Hepatocyte (in vitro differentiated cells): ENCODE measurements around the gene ATP6V1G3. TPM values are rescaled to one million over a fixed set of nuclear protein-coding genes. Genes with fewer than 3 reads are reported as not detected.
"Not testable (repeated sequence)": the region's sequence is repeated elsewhere in the genome, so short reads cannot be mapped to it uniquely, and the experiment has no call there.

ENCODE experiments used
- DNase-seq: peaks from one replicate; pipeline ENCODE4 v3.0.0-alpha.2; 2016; ENCODE audit warnings: low spot score
- H2AFZ ChIP-seq: fragments of 200-600 bp; sonication (generic); 2 replicates; pipeline ENCODE4 v1.6.0; 2016; ENCODE audit warnings: antibody characterized with exemption, mild to moderate bottlenecking
- H3K27ac ChIP-seq: fragments of 200-600 bp; sonication (generic); 2 replicates; pipeline ENCODE4 v1.5.1; 2016; ENCODE audit warnings: mild to moderate bottlenecking
- H3K27me3 ChIP-seq: fragments of 200-600 bp; sonication (generic); 2 replicates; pipeline ENCODE4 v1.6.1; 2016
- H3K36me3 ChIP-seq: fragments of 200-600 bp; sonication (generic); replicated peaks from 2 replicates; pipeline ENCODE4 v1.5.1; 2016; ENCODE audit warnings: low read depth; ENCODE audit not compliant: insufficient read depth
- H3K4me1 ChIP-seq: fragments of 200-600 bp; sonication (generic); 2 replicates; pipeline ENCODE4 v1.5.1; 2016; ENCODE audit warnings: mild to moderate bottlenecking, moderate library complexity; ENCODE audit not compliant: insufficient read depth
- H3K4me2 ChIP-seq: fragments of 200-600 bp; sonication (generic); 2 replicates; pipeline ENCODE4 v1.6.0; 2016
- H3K4me3 ChIP-seq: fragments of 200-600 bp; sonication (generic); 2 replicates; pipeline ENCODE4 v1.5.1; 2016; ENCODE audit warnings: mild to moderate bottlenecking
- H3K79me2 ChIP-seq: fragments of 200-600 bp; sonication (generic); 2 replicates; pipeline ENCODE4 v1.6.0; 2017; ENCODE audit warnings: mild to moderate bottlenecking
- H3K9me2 ChIP-seq: fragments of 200-600 bp; sonication (generic); replicated peaks from 2 replicates; pipeline ENCODE4 v1.6.0; 2017; ENCODE audit warnings: mild to moderate bottlenecking; ENCODE audit not compliant: insufficient read depth
- H3K9me3 ChIP-seq: fragments of 200-600 bp; sonication (generic); 2 replicates; pipeline ENCODE4 v1.5.1; 2016; ENCODE audit warnings: low read depth, mild to moderate bottlenecking
- H4K20me1 ChIP-seq: fragments of 200-600 bp; sonication (generic); 2 replicates; pipeline ENCODE4 v1.6.0; 2016; ENCODE audit warnings: mild to moderate bottlenecking; ENCODE audit not compliant: insufficient read depth, poor library complexity, severe bottlenecking
- EZH2 ChIP-seq: fragments of 200-600 bp; sonication (generic); IDR thresholded peaks from 2 replicates; pipeline ENCODE4 v1.6.1; 2016; ENCODE audit warnings: antibody characterized with exemption, mild to moderate bottlenecking, borderline replicate concordance
- EZH2phosphoT487 ChIP-seq: fragments of 200-600 bp; sonication (generic); IDR thresholded peaks from one replicate; pipeline ENCODE4 v1.6.1; 2018; ENCODE audit warnings: antibody characterized with exemption, mild to moderate bottlenecking, low read depth, moderate library complexity; ENCODE audit not compliant: unreplicated experiment, severe bottlenecking
- WGBS: methylation state at CpG from one replicate; pipeline ENCODE4 v1.1.6; 2016; ENCODE audit warnings: low lambda C conversion rate; ENCODE audit errors: missing lambda C conversion rate; 5-methylcytosine and 5-hydroxymethylcytosine counted together
- polyA plus RNA-seq: library from polyadenylated mRNA; unstranded; fragments of >200 nt; fragmentation: Nextera tagmentation; extraction: Ambion mirVana; gene quantifications from 2 replicates; pipeline ENCODE4 v1.2.1, GENCODE V29; 2016
- total RNA-seq: library from RNA; depleted of rRNA; stranded (reverse); fragments of >200 nt; gene quantifications from 2 replicates; pipeline ENCODE4 v1.2.3, GENCODE V29; 2014
- TF ChIP-seq, protein P1 (sequence below): fragments of 200-600 bp; sonication (generic); IDR thresholded peaks from 2 replicates; pipeline ENCODE4 v1.5.1; 2016; ENCODE audit warnings: antibody characterized with exemption, mild to moderate bottlenecking; ENCODE audit not compliant: poor library complexity

Gene ATP6V1G3, protein sequence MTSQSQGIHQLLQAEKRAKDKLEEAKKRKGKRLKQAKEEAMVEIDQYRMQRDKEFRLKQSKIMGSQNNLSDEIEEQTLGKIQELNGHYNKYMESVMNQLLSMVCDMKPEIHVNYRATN
- total RNA-seq (not detected in 2 replicates), polyA plus RNA-seq (not detected in 2 replicates)

DNA sequence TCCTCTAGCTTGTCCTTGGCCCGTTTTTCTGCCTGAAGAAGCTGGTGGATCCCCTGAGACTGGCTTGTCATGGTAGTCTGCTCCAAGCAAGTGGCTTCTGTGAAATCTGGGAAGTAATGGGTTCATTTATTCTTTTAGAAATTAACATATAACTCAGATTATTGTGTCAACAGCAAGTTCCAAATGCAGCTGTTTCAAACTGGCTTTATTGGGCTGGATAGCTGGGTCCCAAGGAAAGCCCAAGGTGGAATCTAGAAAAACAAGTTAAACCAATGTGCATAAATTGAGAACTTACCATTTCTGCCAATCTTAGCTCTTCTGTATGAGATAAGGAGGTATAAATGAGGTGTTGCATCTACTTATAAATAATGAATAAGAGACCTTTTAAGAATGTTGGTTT, at the start of gene ATP6V1G3:
Gene ATP6V1G3, minus strand, starts transcription at position 101 of the 400 bp plus-strand sequence. Its CDS starts 30 bp downstream, at position 71.
- no peak for DNase-seq
- TF ChIP-seq, protein P1, sequence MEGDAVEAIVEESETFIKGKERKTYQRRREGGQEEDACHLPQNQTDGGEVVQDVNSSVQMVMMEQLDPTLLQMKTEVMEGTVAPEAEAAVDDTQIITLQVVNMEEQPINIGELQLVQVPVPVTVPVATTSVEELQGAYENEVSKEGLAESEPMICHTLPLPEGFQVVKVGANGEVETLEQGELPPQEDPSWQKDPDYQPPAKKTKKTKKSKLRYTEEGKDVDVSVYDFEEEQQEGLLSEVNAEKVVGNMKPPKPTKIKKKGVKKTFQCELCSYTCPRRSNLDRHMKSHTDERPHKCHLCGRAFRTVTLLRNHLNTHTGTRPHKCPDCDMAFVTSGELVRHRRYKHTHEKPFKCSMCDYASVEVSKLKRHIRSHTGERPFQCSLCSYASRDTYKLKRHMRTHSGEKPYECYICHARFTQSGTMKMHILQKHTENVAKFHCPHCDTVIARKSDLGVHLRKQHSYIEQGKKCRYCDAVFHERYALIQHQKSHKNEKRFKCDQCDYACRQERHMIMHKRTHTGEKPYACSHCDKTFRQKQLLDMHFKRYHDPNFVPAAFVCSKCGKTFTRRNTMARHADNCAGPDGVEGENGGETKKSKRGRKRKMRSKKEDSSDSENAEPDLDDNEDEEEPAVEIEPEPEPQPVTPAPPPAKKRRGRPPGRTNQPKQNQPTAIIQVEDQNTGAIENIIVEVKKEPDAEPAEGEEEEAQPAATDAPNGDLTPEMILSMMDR: no peak
- no peak for TF ChIP-seq EZH2phosphoT487
- no peak for TF ChIP-seq EZH2
- WGBS: 73% methylated on average over 1 of the region's 1 CpG

DNA sequence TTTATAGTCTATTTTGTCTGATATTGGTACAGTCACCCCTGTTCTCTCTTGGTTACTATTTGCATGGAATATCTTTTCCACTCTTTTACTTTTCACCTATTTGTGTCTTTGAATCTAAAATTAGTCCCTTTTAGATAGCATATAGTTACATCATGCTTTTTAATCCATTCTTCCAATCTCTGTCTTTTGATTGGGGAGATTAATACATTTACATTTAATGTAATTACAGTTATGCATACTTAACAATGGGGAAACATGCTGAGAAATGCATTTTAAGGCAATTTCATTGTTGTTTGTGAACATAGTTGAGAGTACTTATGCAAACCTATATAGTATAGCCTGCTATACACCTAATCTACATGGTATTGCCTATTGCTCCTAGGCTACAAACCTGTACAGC, 48.4 kb upstream of the ATP6V1G3 start:
- H3K9me3 ChIP-seq: peaks cover 8% of the 10 kb centered on the region
- no peaks in the 10 kb centered on the region for H4K20me1 ChIP-seq
- H3K79me2 ChIP-seq: no peaks in the 10 kb centered on the region
- H3K4me2 ChIP-seq: no peak overlapping the region
- H3K27me3 ChIP-seq: no peaks in the 10 kb centered on the region
- no peak overlapping the region for H2AFZ ChIP-seq
- no peaks in the 10 kb centered on the region for H3K36me3 ChIP-seq
- no peaks in the 10 kb centered on the region for H3K9me2 ChIP-seq
- H3K4me1 ChIP-seq: no peaks in the 10 kb centered on the region
- H3K4me3 ChIP-seq: no peak overlapping the region
- no peak overlapping the region for H3K27ac ChIP-seq
- TF ChIP-seq EZH2: no peak
- no peak for TF ChIP-seq EZH2phosphoT487
- TF ChIP-seq, protein P1: no peak
- no peak for DNase-seq

More for the DNA sequence above, at the start of gene ATP6V1G3:
- no peak within 1 kb of the TSS for H3K4me2 ChIP-seq
- H3K79me2 ChIP-seq: no peaks in the 10 kb centered on the region
- no peaks in the 10 kb centered on the region for H3K9me3 ChIP-seq
- H3K4me3 ChIP-seq: no peak within 1 kb of the TSS
- no peaks in the 10 kb centered on the region for H3K9me2 ChIP-seq
- H3K27me3 ChIP-seq: no peaks in the 10 kb centered on the region
- no peaks in the 10 kb centered on the region for H4K20me1 ChIP-seq
- no peak within 1 kb of the TSS for H2AFZ ChIP-seq
- no peaks in the 10 kb centered on the region for H3K36me3 ChIP-seq
- no peaks in the 10 kb centered on the region for H3K4me1 ChIP-seq
- H3K27ac ChIP-seq: no peak within 1 kb of the TSS

DNA sequence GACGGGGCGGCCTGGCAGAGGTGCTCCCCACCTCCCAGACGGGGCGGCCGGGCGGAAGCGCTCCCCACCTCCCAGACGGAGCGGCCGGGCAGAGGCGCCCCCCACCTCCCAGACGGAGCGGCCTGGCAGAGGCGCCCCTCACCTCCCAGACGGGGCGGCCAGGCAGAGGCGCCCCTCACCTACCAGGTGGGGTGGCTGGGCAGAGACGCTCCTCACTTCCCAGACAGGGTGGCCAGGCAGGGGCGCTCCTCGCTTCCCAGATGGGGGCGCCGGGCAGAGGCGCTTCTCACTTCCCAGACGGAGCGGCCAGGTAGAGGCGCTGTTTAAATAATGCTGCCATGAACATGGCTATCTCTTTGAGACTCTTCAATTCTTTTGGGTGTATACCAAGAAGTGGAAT, 43.7 kb upstream of the ATP6V1G3 start:
- no peak overlapping the region for H3K4me2 ChIP-seq
- no peak overlapping the region for H2AFZ ChIP-seq
- H3K4me3 ChIP-seq: no peak overlapping the region
- TF ChIP-seq EZH2phosphoT487 (no peak), EZH2 (no peak)
- TF ChIP-seq, protein P1: no peak
- WGBS: 91% methylated on average over 14 of the region's 26 CpGs
- H3K4me1 ChIP-seq: no peaks in the 10 kb centered on the region
- no peaks in the 10 kb centered on the region for H3K36me3 ChIP-seq
- no peaks in the 10 kb centered on the region for H3K79me2 ChIP-seq
- no peak overlapping the region for H3K27ac ChIP-seq
- no peaks in the 10 kb centered on the region for H3K27me3 ChIP-seq
- DNase-seq: no peak
- no peaks in the 10 kb centered on the region for H4K20me1 ChIP-seq
- H3K9me2 ChIP-seq: no peaks in the 10 kb centered on the region
- H3K9me3 ChIP-seq: peaks cover 4% of the 10 kb centered on the region

DNA sequence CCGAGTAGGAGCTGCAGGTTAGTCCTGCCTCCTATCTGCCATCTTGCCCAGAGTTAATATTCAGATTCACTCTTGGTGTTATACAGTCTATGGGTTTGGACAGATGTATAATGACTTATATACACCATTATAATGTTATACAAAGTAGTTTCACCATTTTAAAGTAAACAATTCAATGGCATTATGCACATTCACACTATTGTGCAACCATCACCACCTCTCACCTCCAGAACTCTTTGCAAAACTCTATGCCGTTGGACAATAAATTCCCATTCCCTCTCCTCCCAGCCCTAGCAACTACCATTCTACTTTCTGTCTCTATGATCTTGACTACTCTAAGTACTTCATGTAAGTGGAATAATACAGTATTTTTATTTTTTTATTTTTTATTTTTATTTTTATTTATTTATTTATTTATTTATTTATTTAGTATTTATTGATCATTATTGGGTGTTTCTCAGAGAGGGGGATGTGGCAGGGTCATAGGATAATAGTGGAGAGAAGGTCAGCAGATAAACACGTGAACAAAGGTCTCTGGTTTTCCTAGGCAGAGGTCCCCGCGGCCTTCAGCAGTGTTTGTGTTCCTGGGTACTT, 42.8 kb upstream of the ATP6V1G3 start:
- not testable (repeated sequence) for H3K9me3 ChIP-seq, H3K4me3 ChIP-seq, DNase-seq, H3K4me2 ChIP-seq, H3K36me3 ChIP-seq, H3K9me2 ChIP-seq, H3K27ac ChIP-seq, H4K20me1 ChIP-seq, H3K79me2 ChIP-seq, H3K4me1 ChIP-seq, H2AFZ ChIP-seq, H3K27me3 ChIP-seq
- WGBS: 75% methylated on average over 5 of the region's 5 CpGs
